Muscle of leg (tissue), 11 donors: ENCODE data around the gene USP5. TPM values are rescaled to one million over a fixed set of nuclear protein-coding genes. Genes with fewer than 3 reads are reported as not detected.
A peak's percentile ranks its signal among the peaks of the same experiment; 100 is the strongest.

Experiments
- DNase-seq: peaks from one replicate; pipeline ENCODE4 v3.0.0; 2013
- H3K27ac ChIP-seq: one replicate; pipeline ENCODE4 v1.5.1; 2013; ENCODE audit warnings: mild to moderate bottlenecking, low read length, control low read depth
- H3K27me3 ChIP-seq: one replicate; pipeline ENCODE4 v1.6.1; 2013; ENCODE audit warnings: low read length; ENCODE audit not compliant: control insufficient read depth, insufficient read depth
- H3K36me3 ChIP-seq: one replicate; pipeline ENCODE4 v1.6.1; 2013; ENCODE audit warnings: low read length; ENCODE audit not compliant: control insufficient read depth, insufficient read depth
- H3K4me1 ChIP-seq: one replicate; pipeline ENCODE4 v1.6.1; 2013; ENCODE audit warnings: low read length; ENCODE audit not compliant: control insufficient read depth, insufficient read depth
- H3K4me3 ChIP-seq: one replicate; pipeline ENCODE4 v1.5.1; 2013; ENCODE audit warnings: low read length, control low read depth
- H3K9me3 ChIP-seq: replicated peaks from 2 replicates; pipeline ENCODE4 v1.6.1; 2013; ENCODE audit warnings: low read depth, low read length; ENCODE audit not compliant: control insufficient read depth
- WGBS: methylation state at CpG from one replicate; pipeline ENCODE4 v1.1.5; 2013; ENCODE audit warnings: missing lambda C conversion rate; ENCODE audit not compliant: insufficient coverage; 5-methylcytosine and 5-hydroxymethylcytosine counted together
- polyA plus RNA-seq, 8 donors: library from polyadenylated mRNA; unstranded; fragments of 120-200 nt; gene quantifications; one replicate each; pipeline versions ENCODE4 v1.2.1 to v1.2.3, GENCODE V29; 2013; ENCODE audit warnings: inconsistent platforms in 1 of 8, low replicate concordance in 1 of 8; ENCODE audit not compliant: insufficient read length in 8 of 8, insufficient read depth in 1 of 8
- total RNA-seq: library from RNA; stranded (reverse); fragments of 120-200 nt; gene quantifications from one replicate; pipeline ENCODE4 v1.2.4, GENCODE V29; 2013

USP5 gene
- total and polyA plus RNA-seq, 9 donors = 56.2 to 73.9 (median 64.8) TPM

DNA sequence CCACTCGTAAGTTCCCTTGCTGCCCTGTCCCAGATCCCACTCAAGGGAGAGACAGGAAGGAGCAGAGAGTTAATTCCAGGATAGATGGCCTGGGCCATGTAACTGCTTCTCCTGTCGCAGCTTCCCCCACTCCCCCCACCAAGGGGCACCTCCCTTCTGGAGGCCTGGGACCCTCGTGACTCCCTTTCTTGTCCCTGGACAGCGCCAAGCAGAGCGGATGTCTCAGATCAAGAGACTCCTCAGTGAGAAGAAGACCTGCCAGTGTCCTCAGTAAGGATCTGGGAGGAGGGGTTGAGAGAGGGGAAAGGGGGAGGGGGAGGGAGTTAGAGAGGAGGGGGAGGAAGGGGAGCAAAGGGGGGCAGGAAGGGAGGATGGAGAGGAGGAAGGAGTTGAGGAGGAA, 33.3 kb upstream of the USP5 start:
- H3K4me3 ChIP-seq = no peak overlapping the region
- H3K36me3 ChIP-seq = no peaks in the 10 kb centered on the region
- DNase-seq = no peak
- H3K9me3 ChIP-seq = no peaks in the 10 kb centered on the region
- no CpG with 5 or more reads among the region's 5 CpGs for WGBS
- H3K27ac ChIP-seq = no peak overlapping the region
- peaks cover 4% of the 10 kb centered on the region for H3K27me3 ChIP-seq
- peaks cover 40% of the 10 kb centered on the region for H3K4me1 ChIP-seq

DNA sequence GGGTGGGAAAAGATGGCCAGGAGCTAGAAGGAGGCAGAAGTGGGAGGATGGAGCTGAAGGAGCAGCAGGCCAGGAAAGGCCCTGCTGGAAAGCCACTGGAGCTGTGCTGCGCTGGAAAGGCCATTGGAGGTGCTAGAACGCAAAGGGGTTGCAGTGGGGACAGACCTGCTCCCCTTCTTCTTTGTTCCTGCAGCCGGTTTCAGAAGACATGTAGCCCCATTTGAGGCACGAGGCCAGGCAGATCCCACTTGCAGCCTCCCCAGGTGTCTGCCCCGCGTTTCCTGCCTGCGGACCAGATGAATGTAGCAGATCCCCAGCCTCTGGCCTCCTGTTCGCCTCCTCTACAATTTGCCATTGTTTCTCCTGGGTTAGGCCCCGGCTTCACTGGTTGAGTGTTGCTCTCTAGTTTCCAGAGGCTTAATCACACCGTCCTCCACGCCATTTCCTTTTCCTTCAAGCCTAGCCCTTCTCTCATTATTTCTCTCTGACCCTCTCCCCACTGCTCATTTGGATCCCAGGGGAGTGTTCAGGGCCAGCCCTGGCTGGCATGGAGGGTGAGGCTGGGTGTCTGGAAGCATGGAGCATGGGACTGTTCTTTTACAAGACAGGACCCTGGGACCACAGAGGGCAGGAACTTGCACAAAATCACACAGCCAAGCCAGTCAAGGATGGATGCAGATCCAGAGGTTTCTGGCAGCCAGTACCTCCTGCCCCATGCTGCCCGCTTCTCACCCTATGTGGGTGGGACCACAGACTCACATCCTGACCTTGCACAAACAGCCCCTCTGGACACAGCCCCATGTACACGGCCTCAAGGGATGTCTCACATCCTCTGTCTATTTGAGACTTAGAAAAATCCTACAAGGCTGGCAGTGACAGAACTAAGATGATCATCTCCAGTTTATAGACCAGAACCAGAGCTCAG, 32.6 kb upstream of the USP5 start:
- H3K4me3 ChIP-seq = no peak overlapping the region
- H3K9me3 ChIP-seq = no peaks in the 10 kb centered on the region
- WGBS = 45% methylated on average over 12 of the region's 13 CpGs
- peaks cover 4% of the 10 kb centered on the region for H3K27me3 ChIP-seq
- H3K36me3 ChIP-seq = no peaks in the 10 kb centered on the region
- H3K4me1 ChIP-seq = peaks cover 40% of the 10 kb centered on the region
- peak overlapping the region; percentile 6 for H3K27ac ChIP-seq
- peak; percentile 16 for DNase-seq

DNA sequence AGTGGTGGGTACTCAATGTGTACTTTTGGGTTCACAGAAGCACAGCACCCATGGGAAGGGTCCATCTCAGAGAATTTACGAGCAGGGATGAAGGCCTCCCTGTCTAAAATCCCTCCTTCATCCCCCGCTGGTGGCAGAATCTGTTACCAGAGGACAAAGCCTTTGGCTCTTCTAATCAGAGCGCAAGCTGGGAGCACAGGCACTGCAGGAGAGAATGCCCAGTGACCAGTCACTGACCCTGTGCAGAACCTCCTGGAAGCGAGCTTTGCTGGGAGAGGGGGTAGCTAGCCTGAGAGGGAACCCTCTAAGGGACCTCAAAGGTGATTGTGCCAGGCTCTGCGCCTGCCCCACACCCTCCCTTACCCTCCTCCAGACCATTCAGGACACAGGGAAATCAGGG, 31.8 kb upstream of the USP5 start:
- peaks cover 3% of the 10 kb centered on the region for H3K27me3 ChIP-seq
- no peak for DNase-seq
- H3K36me3 ChIP-seq = no peaks in the 10 kb centered on the region
- H3K4me1 ChIP-seq = peaks cover 43% of the 10 kb centered on the region
- no peak overlapping the region for H3K27ac ChIP-seq
- H3K9me3 ChIP-seq = no peaks in the 10 kb centered on the region
- WGBS = 71% methylated on average over 4 of the region's 5 CpGs
- no peak overlapping the region for H3K4me3 ChIP-seq

DNA sequence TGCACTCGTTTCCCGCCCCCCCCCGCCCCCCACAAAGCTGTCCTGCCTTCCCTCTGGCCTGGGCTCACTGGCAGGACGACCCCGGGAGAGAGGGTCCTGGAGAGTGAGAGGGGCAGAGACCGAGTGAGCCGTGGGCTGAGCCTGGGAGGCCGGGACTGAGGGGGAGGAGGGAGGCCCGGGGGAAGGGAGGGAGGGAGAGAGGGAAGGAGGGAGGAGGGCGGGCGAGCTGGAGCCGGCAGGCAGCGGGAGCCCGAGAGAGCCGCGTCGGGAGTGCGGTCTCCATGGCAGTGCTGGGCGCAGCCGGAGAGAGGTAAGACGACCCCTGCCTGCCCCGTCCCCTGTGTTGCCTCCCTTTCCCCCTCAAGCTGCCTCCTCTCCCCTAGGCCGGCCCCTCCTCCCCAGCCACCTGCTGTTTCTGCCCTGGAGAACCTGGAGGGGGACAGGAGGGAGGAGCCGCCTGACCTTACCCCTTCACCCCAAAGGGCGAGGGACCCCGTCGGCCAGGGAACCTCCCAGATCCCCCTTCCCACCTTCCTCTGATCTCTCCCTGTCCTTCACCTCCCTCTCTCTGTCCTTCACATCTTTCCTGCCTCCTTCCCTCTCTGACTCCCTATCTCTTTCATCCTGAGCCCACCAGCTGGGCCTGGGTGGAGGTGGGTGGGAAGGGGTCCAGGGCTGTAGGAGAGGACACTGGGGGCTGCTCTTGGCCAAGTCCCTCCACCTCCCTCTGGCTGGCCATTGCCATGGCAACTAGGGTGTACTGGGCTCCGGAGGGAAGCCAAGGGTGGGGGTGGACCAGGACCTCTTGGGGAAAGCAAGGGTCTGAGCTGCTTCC, 30.1 kb upstream of the USP5 start, which contains the start of gene GPR162:
Gene GPR162, plus strand, starts transcription at position 231 of the 835 bp plus-strand sequence. CDS start 2,078 bp downstream, outside the sequence.
- Histone ChIP-seq H3K36me3 (no peaks in the 10 kb centered on the region), H3K27ac (peak within 1 kb of the TSS; percentile 52), H3K27me3 (peaks cover 4% of the 10 kb centered on the region), H3K9me3 (no peaks in the 10 kb centered on the region), H3K4me1 (peaks cover 56% of the 10 kb centered on the region), H3K4me3 (peak within 1 kb of the TSS; percentile 54)
- WGBS = 0% methylated on average over 12 of the region's 28 CpGs
- peak; percentile 58 for DNase-seq

DNA sequence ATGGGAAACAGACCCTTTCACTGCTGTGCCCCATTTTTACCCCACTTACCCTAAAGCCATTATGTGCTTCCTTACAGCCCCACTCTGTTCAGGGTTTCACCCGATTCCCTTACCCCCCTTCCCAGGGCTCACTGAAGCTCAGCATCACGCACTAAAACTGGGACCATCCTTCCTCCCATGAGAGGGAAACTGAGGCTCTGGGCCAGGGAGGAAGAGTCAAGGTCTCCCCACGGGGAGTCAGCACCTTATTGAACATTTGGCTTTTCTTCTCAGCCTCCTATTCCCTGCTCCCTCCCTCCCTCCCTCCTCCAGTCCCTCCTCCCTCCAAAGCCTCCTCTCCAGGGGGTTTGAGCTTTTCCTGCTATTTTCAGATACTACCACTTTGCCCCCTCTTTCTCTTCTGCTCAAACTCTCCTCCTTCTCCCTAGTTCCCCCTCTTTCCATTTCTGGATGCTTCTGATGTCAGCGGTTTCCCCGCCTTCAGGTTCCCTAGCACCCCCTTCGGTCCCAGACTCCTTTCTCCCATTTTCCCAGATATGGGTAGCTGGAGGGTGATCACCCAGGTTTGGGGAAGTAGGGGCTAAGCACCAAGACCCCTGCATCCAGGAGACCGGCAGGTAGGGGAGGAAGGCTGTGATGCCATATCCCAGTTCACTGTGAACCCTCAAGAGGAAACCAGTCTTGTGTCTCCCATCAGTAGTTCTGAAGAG, 29.4 kb upstream of the USP5 start:
- peak overlapping the region; percentile 52 for H3K27ac ChIP-seq

DNA sequence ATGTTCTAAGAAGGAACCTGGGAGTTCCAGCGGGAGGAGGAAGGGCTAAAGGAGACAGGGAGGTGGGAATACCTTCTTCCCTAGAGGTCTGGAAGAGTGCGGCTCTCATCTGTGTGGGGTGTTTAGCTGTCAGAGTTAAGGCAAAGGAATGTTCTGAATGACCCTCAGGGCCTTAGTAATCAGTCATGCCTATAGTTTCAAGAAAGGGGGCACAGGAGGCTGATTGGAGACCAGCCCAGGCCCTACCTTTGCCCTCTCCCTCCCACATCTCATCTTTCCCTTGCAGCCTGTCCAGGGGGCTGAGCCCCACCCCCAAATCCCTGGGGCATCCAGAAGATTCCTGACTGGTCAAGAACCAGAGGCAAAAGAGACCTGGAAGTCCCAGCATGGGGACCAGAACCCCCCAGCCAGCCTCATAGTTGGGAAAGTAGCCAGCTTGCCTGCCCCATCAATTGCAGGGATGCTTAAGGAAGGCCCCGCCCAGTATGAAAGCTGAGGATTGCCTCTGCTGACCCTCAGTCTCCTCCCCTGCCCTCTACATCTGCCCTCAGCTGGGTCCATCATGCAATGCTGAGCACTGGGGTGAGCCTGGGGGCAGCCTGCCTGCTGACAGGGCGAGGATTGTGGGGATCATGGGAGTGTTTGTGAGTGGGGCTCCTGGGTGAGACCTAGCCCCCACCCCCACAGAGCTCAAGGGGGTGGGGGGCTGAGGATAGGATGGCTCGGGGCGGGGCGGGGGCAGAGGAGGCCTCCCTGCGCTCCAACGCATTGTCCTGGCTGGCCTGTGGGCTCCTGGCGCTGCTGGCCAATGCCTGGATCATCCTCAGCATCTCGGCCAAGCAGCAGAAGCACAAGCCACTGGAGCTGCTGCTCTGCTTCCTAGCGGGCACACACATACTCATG, 28.5 kb upstream of the USP5 start:
- H3K4me1 ChIP-seq = peaks cover 67% of the 10 kb centered on the region
- no peaks in the 10 kb centered on the region for H3K9me3 ChIP-seq
- H3K36me3 ChIP-seq = no peaks in the 10 kb centered on the region
- 88% methylated on average over 10 of the region's 12 CpGs for WGBS
- no peak for DNase-seq
- H3K4me3 ChIP-seq = no peak overlapping the region
- H3K27me3 ChIP-seq = peaks cover 4% of the 10 kb centered on the region
- H3K27ac ChIP-seq = no peak overlapping the region

More for the DNA sequence above, 29.4 kb upstream of the USP5 start:
- Histone ChIP-seq H3K9me3 (no peaks in the 10 kb centered on the region), H3K4me3 (peak overlapping the region; percentile 54), H3K36me3 (no peaks in the 10 kb centered on the region), H3K27me3 (peaks cover 4% of the 10 kb centered on the region), H3K4me1 (peaks cover 64% of the 10 kb centered on the region)
- 21% methylated on average over 2 of the region's 7 CpGs for WGBS
- no peak for DNase-seq

DNA sequence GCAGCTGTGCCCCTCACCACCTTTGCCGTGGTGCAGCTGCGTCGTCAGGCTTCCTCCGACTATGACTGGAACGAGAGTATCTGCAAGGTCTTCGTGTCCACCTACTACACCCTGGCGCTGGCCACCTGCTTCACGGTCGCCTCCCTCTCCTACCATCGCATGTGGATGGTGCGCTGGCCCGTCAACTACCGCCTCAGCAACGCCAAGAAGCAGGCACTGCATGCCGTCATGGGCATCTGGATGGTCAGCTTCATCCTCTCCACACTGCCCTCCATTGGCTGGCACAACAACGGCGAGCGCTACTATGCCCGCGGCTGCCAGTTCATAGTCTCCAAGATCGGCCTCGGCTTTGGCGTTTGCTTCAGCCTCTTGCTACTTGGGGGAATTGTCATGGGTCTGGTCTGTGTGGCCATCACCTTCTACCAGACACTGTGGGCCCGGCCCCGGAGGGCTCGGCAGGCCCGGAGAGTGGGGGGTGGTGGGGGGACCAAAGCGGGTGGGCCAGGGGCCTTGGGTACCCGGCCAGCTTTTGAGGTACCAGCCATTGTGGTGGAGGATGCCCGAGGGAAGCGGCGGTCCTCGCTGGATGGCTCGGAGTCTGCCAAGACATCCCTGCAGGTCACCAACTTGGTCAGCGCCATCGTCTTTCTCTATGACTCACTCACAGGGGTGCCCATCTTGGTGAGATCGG, 27.7 kb upstream of the USP5 start:
- DNase-seq = no peak
- 88% methylated on average over 22 of the region's 37 CpGs for WGBS
- H3K27me3 ChIP-seq = peaks cover 8% of the 10 kb centered on the region
- H3K4me1 ChIP-seq = peaks cover 70% of the 10 kb centered on the region
- H3K9me3 ChIP-seq = no peaks in the 10 kb centered on the region
- H3K36me3 ChIP-seq = no peaks in the 10 kb centered on the region
- no peak overlapping the region for H3K4me3 ChIP-seq
- H3K27ac ChIP-seq = no peak overlapping the region

DNA sequence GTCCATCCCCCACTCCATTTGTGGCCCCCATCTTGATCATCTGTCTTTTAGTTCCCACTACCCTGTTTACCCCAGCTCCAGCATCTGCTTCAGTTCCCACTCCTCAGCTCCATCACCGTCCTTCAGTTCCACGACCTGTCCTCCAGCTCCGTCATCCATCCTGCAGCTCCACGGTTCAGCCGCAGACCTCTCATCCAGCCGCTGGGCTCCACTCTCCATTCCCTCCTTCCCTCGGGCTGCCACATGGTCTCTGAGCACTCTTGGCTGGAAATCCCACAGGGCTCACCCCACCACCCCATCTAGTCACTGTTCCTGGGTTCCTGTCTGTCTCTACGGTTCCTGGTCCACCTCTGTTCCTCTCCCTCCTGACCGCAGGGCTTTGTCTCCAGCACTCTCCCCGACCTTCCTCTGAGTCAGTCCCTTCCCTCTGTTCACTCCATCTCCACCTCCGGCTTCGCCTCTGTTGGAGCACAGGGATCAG, 27.0 kb upstream of the USP5 start:
- peak overlapping the region; percentile 88 for H3K27ac ChIP-seq
- DNase-seq = no peak
- H3K4me3 ChIP-seq = peak overlapping the region; percentile 3
- no peaks in the 10 kb centered on the region for H3K9me3 ChIP-seq
- peaks cover 8% of the 10 kb centered on the region for H3K27me3 ChIP-seq
- peaks cover 3% of the 10 kb centered on the region for H3K36me3 ChIP-seq
- H3K4me1 ChIP-seq = peaks cover 70% of the 10 kb centered on the region
- 41% methylated on average over 11 of the region's 12 CpGs for WGBS
